ENCODE results near the gene ITGA11.

DNA sequence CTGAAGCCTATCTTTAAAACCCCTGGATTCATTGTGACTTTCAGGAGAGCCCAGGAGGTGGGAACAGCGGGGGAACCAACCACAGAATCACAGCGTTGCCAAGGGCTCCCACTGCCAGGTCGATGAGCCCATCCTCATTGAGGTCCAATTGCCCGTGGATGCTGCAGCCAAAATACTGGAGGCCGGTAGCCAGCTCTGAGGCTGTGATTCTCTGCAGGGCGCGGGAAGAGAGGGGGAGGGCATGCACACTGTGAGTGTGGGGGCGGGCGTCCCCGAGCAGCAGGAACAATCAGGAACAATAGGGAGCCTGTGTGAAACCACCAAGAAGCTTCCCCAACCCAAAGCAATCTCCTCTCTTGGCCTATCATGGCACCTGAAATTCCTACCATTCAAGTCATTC, 101.1 kb downstream of the ITGA11 start:
- TF ChIP-seq ELK1 (IDR thresholded peaks at IDR 0.05; ENCODE audit: borderline replicate concordance, low read depth, low read length) (no peak), NFE2L2 (IDR thresholded peaks at IDR 0.05; ENCODE audit: low read depth, low read length) (no peak), POLR2A (IDR thresholded peaks at IDR 0.05; ENCODE audit: low read depth, low read length) (no peak), CEBPB (IDR thresholded peaks at IDR 0.05; ENCODE audit: low read depth, low read length) (no peak), BHLHE40 (IDR thresholded peaks at IDR 0.05; ENCODE audit: low read depth, low read length) (no peak), USF2 (IDR thresholded peaks at IDR 0.05; ENCODE audit: low read depth, low read length) (no peak), MAFK (IDR thresholded peaks at IDR 0.05; ENCODE audit: low read depth, low read length) (no peak), CHD1 (IDR thresholded peaks at IDR 0.05; ENCODE audit: low read depth, low read length) (no peak), FOS (IDR thresholded peaks at IDR 0.05; ENCODE audit: low read depth, low read length) (no peak), RFX5 (IDR thresholded peaks at IDR 0.05; ENCODE audit: low read depth, low read length) (no peak), RCOR1 (IDR thresholded peaks at IDR 0.05; ENCODE audit: insufficient replicate concordance, low read length) (no peak)
- TF ChIP-seq, protein P1, sequence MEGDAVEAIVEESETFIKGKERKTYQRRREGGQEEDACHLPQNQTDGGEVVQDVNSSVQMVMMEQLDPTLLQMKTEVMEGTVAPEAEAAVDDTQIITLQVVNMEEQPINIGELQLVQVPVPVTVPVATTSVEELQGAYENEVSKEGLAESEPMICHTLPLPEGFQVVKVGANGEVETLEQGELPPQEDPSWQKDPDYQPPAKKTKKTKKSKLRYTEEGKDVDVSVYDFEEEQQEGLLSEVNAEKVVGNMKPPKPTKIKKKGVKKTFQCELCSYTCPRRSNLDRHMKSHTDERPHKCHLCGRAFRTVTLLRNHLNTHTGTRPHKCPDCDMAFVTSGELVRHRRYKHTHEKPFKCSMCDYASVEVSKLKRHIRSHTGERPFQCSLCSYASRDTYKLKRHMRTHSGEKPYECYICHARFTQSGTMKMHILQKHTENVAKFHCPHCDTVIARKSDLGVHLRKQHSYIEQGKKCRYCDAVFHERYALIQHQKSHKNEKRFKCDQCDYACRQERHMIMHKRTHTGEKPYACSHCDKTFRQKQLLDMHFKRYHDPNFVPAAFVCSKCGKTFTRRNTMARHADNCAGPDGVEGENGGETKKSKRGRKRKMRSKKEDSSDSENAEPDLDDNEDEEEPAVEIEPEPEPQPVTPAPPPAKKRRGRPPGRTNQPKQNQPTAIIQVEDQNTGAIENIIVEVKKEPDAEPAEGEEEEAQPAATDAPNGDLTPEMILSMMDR (conservative IDR thresholded peaks at IDR 0.05; ENCODE audit: low read depth, low read length) = no peak

Data from IMR-90 (cell line).